Measurements from ENCODE around the gene THADA.

The THADA gene

GRCh38 chr2:43427032-43427424 lies 168.8 kb downstream of the THADA start:
- Histone ChIP-seq H3K27me3 (ENCODE audit: insufficient read depth, low read length) (no peaks in the 10 kb centered on the region), H3K9ac (ENCODE audit: low read depth, low read length) (no peak overlapping the region), H3K9me3 (ENCODE audit: insufficient read depth, low read depth, low read length) (no peaks in the 10 kb centered on the region), H3K36me3 (ENCODE audit: insufficient read depth, low read depth, low read length) (no peaks in the 10 kb centered on the region; the same call in 1 of the 2 replicates), H3K27ac (ENCODE audit: low read length) (no peak overlapping the region), H3K4me3 (ENCODE audit: low read length) (no peak overlapping the region), H3K4me1 (ENCODE audit: insufficient read depth, low read length) (no peaks in the 10 kb centered on the region)

- Histone ChIP-seq H3K9ac (ENCODE audit: low read depth, low read length) (no peak overlapping the region), H3K36me3 (ENCODE audit: insufficient read depth, low read depth, low read length) (no peaks in the 10 kb centered on the region; the same call in 1 of the 2 replicates), H3K27me3 (ENCODE audit: insufficient read depth, low read length) (no peaks in the 10 kb centered on the region), H3K27ac (ENCODE audit: low read length) (no peak overlapping the region), H3K4me1 (ENCODE audit: insufficient read depth, low read length) (no peaks in the 10 kb centered on the region), H3K4me3 (ENCODE audit: low read length) (no peak overlapping the region), H3K9me3 (ENCODE audit: insufficient read depth, low read depth, low read length) (no peaks in the 10 kb centered on the region)
Observed at GRCh38 chr2:43426305-43427031, 169.4 kb downstream of the THADA start.

- no peak overlapping the region for H3K4me3 ChIP-seq (ENCODE audit: low read length)
- H3K9me3 ChIP-seq (ENCODE audit: insufficient read depth, low read depth, low read length) = no peaks in the 10 kb centered on the region
- no peaks in the 10 kb centered on the region for H3K27me3 ChIP-seq (ENCODE audit: insufficient read depth, low read length)
- no peaks in the 10 kb centered on the region; the same call in 1 of the 2 replicates for H3K36me3 ChIP-seq (ENCODE audit: insufficient read depth, low read depth, low read length)
- H3K4me1 ChIP-seq (ENCODE audit: insufficient read depth, low read length) = no peaks in the 10 kb centered on the region
- H3K27ac ChIP-seq (ENCODE audit: low read length) = no peak overlapping the region
- no peak overlapping the region for H3K9ac ChIP-seq (ENCODE audit: low read depth, low read length)
Observed at GRCh38 chr2:43425659-43426058, 170.2 kb downstream of the THADA start.

GRCh38 chr2:43424262-43425207 lies 171.3 kb downstream of the THADA start:
- Histone ChIP-seq H3K4me1 (ENCODE audit: insufficient read depth, low read length) (no peaks in the 10 kb centered on the region), H3K36me3 (ENCODE audit: insufficient read depth, low read depth, low read length) (no peaks in the 10 kb centered on the region; the same call in 1 of the 2 replicates)

GRCh38 chr2:43423941-43424261 lies 171.9 kb downstream of the THADA start:
- Histone ChIP-seq H3K36me3 (ENCODE audit: insufficient read depth, low read depth, low read length) (no peaks in the 10 kb centered on the region; the same call in 1 of the 2 replicates), H3K27me3 (ENCODE audit: insufficient read depth, low read length) (no peaks in the 10 kb centered on the region), H3K4me1 (ENCODE audit: insufficient read depth, low read length) (no peaks in the 10 kb centered on the region), H3K27ac (ENCODE audit: low read length) (no peak overlapping the region), H3K4me3 (ENCODE audit: low read length) (no peak overlapping the region), H3K9ac (ENCODE audit: low read depth, low read length) (no peak overlapping the region), H3K9me3 (ENCODE audit: insufficient read depth, low read depth, low read length) (no peaks in the 10 kb centered on the region)

More at GRCh38 chr2:43424262-43425207, 171.3 kb downstream of the THADA start:
- H3K9ac ChIP-seq (ENCODE audit: low read depth, low read length) = no peak overlapping the region
- no peak overlapping the region for H3K27ac ChIP-seq (ENCODE audit: low read length)
- no peaks in the 10 kb centered on the region for H3K9me3 ChIP-seq (ENCODE audit: insufficient read depth, low read depth, low read length)
- no peaks in the 10 kb centered on the region for H3K27me3 ChIP-seq (ENCODE audit: insufficient read depth, low read length)
- no peak overlapping the region for H3K4me3 ChIP-seq (ENCODE audit: low read length)

GRCh38 chr2:43421194-43421593 lies 174.6 kb downstream of the THADA start:
- Histone ChIP-seq H3K4me1 (ENCODE audit: insufficient read depth, low read length) (peaks cover 4% of the 10 kb centered on the region; the same call in 1 of the 2 replicates), H3K36me3 (ENCODE audit: insufficient read depth, low read depth, low read length) (no peaks in the 10 kb centered on the region; the same call in 1 of the 2 replicates), H3K4me3 (ENCODE audit: low read length) (no peak overlapping the region), H3K27ac (ENCODE audit: low read length) (no peak overlapping the region), H3K9me3 (ENCODE audit: insufficient read depth, low read depth, low read length) (no peaks in the 10 kb centered on the region), H3K27me3 (ENCODE audit: insufficient read depth, low read length) (no peaks in the 10 kb centered on the region), H3K9ac (ENCODE audit: low read depth, low read length) (no peak overlapping the region)

- Histone ChIP-seq H3K9me3 (ENCODE audit: insufficient read depth, low read depth, low read length) (no peaks in the 10 kb centered on the region), H3K9ac (ENCODE audit: low read depth, low read length) (no peak overlapping the region), H3K27ac (ENCODE audit: low read length) (no peak overlapping the region), H3K27me3 (ENCODE audit: insufficient read depth, low read length) (no peaks in the 10 kb centered on the region), H3K4me1 (ENCODE audit: insufficient read depth, low read length) (peaks cover 4% of the 10 kb centered on the region; the same call in 1 of the 2 replicates), H3K4me3 (ENCODE audit: low read length) (no peak overlapping the region), H3K36me3 (ENCODE audit: insufficient read depth, low read depth, low read length) (no peaks in the 10 kb centered on the region)
Observed at GRCh38 chr2:43420389-43420801, 175.4 kb downstream of the THADA start.

- Histone ChIP-seq H3K4me3 (ENCODE audit: low read length) (no peak overlapping the region), H3K36me3 (ENCODE audit: insufficient read depth, low read depth, low read length) (no peaks in the 10 kb centered on the region), H3K27ac (ENCODE audit: low read length) (no peak overlapping the region), H3K9me3 (ENCODE audit: insufficient read depth, low read depth, low read length) (no peaks in the 10 kb centered on the region), H3K4me1 (ENCODE audit: insufficient read depth, low read length) (peaks cover 4% of the 10 kb centered on the region; the same call in 1 of the 2 replicates), H3K9ac (ENCODE audit: low read depth, low read length) (no peak overlapping the region), H3K27me3 (ENCODE audit: insufficient read depth, low read length) (no peaks in the 10 kb centered on the region)
Observed at GRCh38 chr2:43419876-43420275, 176.0 kb downstream of the THADA start.

GRCh38 chr2:43419243-43419642 lies 176.6 kb downstream of the THADA start:
- Histone ChIP-seq H3K36me3 (ENCODE audit: insufficient read depth, low read depth, low read length) (no peaks in the 10 kb centered on the region), H3K9ac (ENCODE audit: low read depth, low read length) (no peak overlapping the region), H3K27ac (ENCODE audit: low read length) (no peak overlapping the region), H3K27me3 (ENCODE audit: insufficient read depth, low read length) (no peaks in the 10 kb centered on the region), H3K9me3 (ENCODE audit: insufficient read depth, low read depth, low read length) (no peaks in the 10 kb centered on the region), H3K4me1 (ENCODE audit: insufficient read depth, low read length) (peaks cover 4% of the 10 kb centered on the region; the same call in 1 of the 2 replicates), H3K4me3 (ENCODE audit: low read length) (no peak overlapping the region)

GRCh38 chr2:43418680-43419079 lies 177.2 kb downstream of the THADA start:
- no peak overlapping the region for H3K27ac ChIP-seq (ENCODE audit: low read length)
- no peaks in the 10 kb centered on the region for H3K9me3 ChIP-seq (ENCODE audit: insufficient read depth, low read depth, low read length)
- H3K9ac ChIP-seq (ENCODE audit: low read depth, low read length) = no peak overlapping the region
- H3K27me3 ChIP-seq (ENCODE audit: insufficient read depth, low read length) = no peaks in the 10 kb centered on the region
- H3K4me1 ChIP-seq (ENCODE audit: insufficient read depth, low read length) = peaks cover 4% of the 10 kb centered on the region; the same call in 1 of the 2 replicates
- H3K4me3 ChIP-seq (ENCODE audit: low read length) = no peak overlapping the region
- no peaks in the 10 kb centered on the region for H3K36me3 ChIP-seq (ENCODE audit: insufficient read depth, low read depth, low read length)

- peaks cover 4% of the 10 kb centered on the region; the same call in 1 of the 2 replicates for H3K4me1 ChIP-seq (ENCODE audit: insufficient read depth, low read length)
- no peak overlapping the region for H3K27ac ChIP-seq (ENCODE audit: low read length)
- no peak overlapping the region for H3K9ac ChIP-seq (ENCODE audit: low read depth, low read length)
- H3K27me3 ChIP-seq (ENCODE audit: insufficient read depth, low read length) = no peaks in the 10 kb centered on the region
- H3K36me3 ChIP-seq (ENCODE audit: insufficient read depth, low read depth, low read length) = no peaks in the 10 kb centered on the region
- no peaks in the 10 kb centered on the region for H3K9me3 ChIP-seq (ENCODE audit: insufficient read depth, low read depth, low read length)
- no peak overlapping the region for H3K4me3 ChIP-seq (ENCODE audit: low read length)
Observed at GRCh38 chr2:43417300-43417699, 178.5 kb downstream of the THADA start.

Measured in iPS-20b (cell line).